Activated CD8-positive, alpha-beta memory T cell treated with anti-CD3 and anti-CD28 coated beads, Interleukin-2, amount 50 U/mL, for 48 hours (primary cell): ENCODE results near the gene DUOXA2.
"Not testable (repeated sequence)": the region's sequence is repeated elsewhere in the genome, so short reads cannot be mapped to it uniquely, and the experiment has no call there.

Source experiments
- DNase-seq: peaks from one replicate; pipeline ENCODE4 v3.0.0-alpha.2; 2020

The DUOXA2 gene

DNA sequence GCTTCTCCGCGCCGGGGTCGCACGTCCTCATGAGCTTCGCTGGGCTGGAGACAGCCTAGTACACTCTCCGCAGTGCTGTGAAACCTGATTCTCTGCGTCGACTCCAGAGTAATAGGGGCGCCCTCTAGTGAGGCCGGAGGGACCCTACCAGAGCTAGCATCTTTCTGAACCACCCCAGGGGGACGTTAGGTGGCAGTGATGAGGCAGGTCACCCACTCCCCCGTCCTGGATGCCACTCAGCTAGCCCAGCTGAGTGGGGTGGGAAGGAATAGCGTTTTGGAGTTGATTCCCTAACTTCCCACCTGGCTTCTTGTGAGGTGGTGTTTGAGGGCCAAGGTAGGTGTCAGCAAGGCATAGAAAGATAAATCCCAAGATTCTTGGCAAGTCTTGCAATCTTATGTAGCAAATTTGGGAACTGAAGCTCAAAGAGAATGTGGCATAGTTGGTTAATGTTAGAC, 4.0 kb downstream of the DUOXA2 start:
- peak; percentile 87 for DNase-seq

DNA sequence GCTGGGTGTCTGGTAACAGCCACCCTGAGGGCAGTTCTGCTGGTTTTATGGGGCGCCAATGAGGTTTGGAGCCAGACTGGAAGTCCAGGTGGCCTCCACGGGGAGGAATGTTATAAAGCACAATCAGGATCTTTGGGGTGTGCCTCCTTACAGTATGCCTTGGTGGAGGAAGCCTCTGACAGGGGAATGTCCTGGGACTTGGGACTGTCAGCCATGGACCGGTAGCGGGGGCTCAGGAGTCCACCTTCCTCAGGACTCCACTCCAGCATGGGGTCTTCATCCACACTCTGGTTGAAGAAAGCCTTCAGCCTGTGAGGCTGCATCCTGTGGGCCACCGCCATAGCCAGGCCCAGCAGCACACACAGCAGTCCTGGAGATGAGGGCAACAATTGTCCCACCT, 4.9 kb downstream of the DUOXA2 start:
- DNase-seq = no peak

DNA sequence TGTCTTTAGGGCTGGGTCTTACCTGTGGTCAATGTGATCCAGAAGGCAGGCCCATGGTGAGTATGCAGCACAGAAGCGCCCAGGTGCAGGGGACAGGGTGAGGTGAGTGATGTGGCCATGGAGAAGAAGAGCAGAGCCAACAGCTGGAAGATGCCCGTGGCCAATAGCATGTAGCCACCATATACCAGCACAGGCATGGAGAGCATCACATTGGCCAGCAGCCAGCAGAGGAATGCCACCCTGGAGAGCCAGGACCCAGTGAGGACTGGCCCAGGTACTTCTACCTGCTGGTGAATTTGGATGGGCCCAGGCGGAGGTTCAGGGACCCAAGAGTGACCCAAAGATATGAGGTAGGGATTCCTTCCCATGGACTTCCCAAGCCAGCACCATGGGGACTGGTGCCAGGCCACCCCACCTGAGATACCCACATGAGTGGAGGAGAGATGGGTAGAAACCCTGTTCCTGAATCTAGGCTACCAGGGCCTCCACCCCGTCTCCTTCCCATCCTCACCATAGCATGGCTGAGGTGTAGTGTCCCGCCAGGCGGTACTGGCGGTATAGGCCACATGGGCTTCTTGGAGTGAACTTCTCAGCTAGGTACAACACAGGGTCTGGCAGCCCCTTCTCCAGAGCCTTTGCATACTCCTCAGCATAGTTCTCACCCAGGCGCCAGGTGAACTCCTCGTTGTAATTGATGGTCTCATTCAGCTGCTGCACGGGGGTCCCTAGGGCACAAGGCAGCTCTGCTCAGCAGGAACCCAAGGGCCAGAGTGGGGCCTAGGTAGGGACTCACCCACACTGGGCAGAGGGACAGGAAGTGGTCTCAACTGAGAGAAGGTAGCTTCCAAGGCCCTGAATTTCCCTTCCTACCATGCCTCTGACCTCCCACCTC, 6.2 kb downstream of the DUOXA2 start:
- DNase-seq = no peak

DNA sequence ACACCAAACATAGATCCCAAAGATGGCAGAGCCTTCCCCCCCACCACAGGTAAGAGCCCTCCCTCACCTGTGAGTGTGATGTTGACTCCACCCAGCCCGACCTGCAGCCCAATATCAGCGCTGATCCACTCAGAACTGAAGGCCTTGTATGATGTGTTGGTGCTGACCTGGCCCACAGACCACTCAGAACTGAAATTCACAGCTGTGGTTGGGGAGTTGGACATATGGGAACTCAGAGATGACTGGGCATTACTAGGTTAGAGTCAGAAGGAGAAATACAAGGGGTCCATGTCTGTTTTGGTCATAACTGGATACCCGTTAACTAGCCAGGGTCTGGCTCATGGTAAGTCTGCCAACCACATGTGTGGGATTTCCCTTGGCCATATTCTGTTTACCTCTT, 6.9 kb downstream of the DUOXA2 start:
- no peak for DNase-seq

DNA sequence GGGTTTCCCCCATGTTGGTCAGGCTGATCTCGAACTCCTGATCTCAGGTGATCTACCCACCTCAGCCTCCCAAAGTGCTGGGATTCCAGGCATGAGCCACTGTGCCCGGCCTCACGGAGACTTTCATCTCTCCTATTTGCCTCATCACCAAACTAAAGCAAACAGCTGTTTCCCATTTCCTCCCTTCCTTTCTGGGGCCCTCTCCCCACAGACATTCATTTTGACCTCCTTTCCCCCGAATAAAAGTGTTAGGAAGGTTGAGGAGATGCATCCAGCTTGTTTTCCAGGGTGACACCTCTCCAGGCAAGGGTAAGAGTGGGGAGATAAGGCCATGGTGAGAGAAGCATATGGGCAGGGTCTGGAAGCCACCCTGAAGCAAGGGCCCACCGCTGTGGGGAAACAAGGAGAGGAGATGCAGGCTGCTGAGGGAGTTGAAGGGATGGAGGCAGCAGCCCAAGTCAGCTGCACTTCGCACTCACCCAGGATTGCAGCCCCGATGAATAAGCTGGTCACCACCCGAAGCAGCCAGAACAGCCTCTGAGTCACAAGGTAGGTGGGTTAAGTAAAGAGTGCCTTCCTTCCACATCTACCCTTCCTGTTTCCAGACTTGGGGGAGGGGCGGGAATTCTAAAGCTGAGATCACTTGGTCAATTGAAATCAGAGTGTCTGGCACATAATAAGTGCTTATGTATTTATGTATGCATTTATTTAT, 7.7 kb downstream of the DUOXA2 start:
- no peak for DNase-seq

DNA sequence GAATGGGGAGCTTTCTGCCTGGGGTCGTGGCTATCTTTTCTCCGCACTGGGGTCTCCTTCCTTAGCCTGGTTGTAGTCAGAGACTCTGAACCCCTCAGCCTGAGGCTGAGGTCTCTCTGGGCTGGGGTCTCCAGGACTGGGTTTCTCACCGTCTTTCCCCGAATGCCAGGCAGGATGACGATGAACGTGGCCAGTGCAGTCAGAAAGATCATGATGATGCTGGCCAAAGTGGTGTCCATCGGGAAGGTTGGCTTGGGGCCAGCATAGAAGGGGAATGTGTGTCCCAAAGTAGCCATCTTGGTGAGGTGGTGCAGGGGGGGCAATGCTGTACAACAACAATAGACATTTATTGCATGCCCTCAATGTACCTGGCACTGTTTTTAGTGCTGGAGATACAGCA, 8.6 kb downstream of the DUOXA2 start:
- DNase-seq = no peak

DNA sequence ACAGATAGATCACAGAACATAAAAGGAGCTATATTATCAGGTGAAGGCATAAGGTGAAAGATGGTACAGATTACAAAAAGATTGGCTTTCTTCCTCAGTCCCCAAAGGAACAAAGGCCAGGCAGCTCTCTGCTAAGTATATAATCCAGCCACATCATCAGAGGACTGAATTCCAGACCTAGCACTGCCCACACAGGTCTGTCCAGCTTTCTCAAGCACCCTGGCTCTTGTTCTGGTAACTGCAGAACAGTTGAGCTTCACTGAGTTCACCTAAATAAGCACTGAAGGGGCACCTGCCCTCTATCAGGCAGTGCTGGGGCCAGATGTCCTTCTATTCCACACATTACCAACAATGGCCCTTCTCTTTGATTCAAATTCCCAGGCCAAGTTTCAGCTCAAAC, 9.3 kb downstream of the DUOXA2 start:
- DNase-seq = no peak

DNA sequence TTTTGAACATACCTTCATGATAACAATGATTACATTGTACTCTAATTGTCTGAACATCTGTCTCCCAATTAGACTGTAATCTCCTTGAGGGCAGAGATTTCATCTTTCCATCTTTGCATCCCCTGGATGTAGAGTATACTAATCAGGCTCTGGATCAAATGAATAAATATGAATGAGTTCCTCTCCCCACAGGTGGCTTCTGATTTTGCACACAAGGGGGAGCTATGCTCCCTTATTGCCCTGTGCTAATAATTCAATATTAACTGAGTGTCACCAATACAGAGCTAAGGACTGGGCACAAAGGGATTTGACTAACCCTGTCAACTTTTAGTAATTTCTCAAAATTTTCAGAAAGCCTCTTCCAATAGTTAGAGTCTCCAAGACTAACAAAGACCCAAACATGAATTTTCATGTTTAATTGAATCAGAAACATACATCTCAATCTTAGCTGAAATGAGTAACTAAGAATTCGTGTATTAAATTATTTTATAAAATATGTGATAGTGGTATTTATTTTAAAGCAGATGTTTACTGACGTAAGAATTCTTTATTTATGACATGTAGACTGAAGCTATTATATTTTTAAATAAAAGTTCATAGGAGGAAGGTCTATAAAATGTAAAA, 12.5 kb downstream of the DUOXA2 start:
- DNase-seq = no peak

DNA sequence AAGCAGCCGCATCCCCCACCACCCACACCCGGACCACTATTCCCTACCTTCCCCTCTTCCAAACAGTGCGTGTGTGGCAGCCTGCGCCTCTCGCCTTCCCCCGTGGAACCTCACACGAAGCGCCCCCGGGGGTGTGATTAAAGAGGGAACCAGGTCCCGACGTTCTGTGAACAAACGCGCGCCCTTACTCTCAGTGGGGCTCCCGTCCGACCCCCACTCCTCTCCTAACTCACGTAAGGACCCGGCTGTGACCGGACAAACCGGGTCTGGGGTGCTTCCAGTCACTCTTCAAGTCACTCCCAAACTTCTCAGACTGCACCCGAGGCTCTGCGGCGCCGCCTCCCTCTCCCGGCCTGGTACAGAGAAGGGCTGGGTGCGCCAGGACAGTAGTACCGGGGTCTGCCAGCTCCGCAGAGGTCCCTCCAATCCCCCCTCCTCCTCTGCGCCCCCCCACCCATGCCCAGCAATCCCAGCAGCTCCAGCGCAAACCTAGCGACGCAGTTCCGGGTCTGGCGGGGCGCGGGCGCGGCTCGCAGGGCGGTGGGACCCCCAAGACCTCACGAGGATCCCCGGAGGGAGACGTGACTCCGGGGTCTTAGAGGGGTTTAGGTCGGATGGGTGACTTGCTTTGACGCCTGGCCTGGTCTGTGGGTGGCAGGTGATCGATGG, 15.0 kb downstream of the DUOXA2 start:
- DNase-seq = no peak

DNA sequence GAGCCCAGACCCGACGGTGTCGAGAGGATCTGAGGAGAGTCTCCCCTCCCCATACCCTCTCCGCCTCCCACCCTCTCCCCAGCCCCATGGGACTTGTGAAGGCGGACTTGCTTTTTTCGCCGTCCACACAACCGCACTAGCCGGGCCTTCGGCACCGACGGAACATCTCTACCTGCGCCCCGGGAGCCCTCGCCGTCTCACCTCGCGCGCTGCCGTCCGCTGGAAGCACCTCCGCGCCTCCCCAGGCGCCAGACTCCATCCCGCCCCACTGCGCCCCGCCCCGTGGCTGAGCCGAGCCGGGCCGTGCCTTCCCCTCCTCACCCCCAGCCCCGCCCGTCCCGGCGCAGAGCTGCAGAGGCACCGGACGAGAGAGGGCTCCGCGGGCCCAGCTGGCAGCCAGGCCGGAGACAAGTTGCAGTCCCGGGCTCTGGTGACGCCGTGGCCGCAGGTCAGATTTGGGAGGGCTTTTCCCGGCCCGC, 15.6 kb downstream of the DUOXA2 start, which contains the start of the genes DUOX1 and DUOXA1:
DUOX1 (plus strand) TSS at position 344 of the 479 bp plus-strand sequence. CDS start 1,973 bp downstream, outside the sequence.
DUOXA1 (minus strand) TSS at position 229 of the 479 bp plus-strand sequence. CDS start 6,865 bp downstream, outside the sequence.
- no peak for DNase-seq

DNA sequence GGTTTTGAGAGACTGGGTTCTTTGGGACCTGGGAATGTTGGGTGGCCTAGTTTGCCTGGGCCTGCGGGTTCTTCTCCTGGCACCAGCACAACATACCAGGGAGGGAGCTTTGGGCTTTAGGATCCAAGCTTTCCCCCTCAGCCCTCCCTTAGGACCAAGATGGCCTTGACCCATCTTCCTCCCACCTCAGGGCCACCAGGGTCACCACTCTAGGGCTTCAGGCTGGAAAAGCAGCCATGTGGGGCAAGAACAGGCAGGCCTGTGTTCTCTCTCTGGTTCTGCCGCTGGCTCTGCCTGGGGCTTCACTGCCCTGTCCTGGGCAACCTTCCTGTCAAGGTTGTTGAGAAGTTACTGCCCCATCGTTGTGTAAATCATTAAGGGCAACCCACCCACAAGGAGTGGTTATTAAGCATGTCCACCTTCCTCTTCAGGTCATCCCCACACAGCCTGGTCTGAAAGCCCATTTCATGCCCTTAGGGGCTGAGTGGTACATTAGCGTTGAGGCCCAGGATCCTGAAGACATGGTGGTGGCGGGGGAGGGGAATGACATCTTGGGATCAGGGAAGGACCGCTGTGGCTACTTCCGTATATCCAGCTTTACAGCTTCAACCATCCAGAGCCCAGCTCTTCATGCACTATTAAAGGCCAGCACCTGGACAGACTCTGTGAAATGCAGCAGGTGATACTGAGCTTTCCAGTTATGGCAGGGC, 16.3 kb downstream of the DUOXA2 start:
- DNase-seq = no peak

DNA sequence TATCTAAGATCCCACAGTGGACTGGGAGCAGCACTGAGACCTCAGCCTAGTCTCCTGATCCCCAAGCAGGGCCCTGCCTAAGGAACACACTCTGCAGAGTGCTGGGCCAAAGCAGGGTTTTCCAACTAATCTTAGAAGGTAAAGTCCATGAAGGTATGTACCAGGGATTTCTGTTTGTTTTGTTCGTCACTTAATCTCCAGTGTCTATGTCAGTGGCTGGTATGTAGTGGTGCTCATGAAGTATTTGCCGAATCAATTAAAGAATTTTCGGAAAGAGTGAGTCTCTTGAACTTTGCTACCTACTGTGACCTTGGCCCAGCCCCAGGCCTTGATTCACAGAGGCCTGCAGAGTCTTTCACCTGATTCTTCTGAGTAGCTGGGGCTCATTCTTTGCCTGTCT, 17.4 kb downstream of the DUOXA2 start:
- no peak for DNase-seq

DNA sequence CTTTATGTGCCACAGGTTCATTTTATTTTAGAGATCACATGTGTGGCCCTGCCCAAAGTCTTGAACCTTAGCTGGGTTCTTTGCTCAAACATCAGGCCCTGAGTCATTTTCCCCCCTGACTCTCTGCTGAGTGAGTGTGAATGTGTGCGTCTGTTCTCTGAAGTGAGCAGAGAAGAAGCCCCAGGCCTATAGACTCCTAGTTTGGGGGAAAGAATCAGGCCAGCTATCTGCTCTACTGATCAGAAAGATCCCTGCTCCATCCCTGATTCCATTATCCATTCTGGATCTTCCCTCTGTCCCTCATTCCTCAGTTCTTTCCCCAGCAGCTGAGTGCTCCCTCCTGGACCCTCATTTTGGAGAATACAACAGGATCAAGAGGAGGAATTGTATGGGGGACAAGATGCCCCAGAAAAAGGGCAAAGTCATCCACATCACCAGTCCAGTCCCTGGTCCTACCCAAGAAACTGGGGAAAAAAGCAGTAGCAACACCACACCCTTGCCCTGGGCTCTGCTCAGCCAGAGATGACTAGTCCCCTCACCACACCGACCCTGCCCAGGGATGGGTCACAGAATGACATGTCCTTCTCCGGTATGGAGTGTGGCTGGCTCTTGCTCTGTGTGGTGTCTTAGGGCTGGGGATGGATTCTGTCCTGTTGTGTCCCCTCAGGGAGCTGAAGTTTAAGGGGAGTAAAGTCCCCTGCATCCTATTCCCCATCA, 18.9 kb downstream of the DUOXA2 start:
- DNase-seq = no peak

DNA sequence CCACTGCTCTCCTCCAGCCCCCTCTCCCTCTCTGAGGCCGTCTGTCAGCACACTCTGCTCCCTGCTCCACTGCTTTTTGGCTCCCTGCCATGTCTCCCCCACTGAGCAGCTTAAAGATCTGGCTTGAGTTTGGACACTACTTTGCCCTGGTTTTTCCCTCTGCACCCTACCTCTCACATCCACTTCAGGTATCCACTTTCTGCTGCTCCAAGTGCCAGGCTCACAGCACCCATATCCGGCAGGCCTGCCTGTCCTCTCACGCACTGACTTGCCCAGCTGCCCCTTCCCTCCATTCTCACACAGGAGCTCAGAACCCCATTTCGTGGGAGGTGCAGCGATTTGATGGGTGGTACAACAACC, 19.4 kb downstream of the DUOXA2 start:
- no peak for DNase-seq

DNA sequence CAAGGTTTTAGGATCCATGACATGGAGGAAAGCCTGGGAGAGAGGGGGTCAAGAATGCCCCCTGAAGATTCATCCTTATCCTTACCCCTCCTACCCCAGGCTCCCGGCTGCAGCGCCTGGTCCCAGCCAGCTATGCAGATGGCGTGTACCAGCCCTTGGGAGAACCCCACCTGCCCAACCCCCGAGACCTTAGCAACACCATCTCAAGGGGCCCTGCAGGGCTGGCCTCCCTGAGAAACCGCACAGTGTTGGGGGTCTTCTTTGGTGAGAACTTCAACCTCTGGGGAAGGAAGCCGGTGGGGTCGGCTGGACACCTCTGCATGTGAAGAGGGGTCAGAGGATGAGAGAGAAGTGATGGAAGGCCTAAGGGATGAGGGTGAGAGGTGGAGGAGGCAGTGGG, 19.9 kb downstream of the DUOXA2 start:
- DNase-seq = no peak

DNA sequence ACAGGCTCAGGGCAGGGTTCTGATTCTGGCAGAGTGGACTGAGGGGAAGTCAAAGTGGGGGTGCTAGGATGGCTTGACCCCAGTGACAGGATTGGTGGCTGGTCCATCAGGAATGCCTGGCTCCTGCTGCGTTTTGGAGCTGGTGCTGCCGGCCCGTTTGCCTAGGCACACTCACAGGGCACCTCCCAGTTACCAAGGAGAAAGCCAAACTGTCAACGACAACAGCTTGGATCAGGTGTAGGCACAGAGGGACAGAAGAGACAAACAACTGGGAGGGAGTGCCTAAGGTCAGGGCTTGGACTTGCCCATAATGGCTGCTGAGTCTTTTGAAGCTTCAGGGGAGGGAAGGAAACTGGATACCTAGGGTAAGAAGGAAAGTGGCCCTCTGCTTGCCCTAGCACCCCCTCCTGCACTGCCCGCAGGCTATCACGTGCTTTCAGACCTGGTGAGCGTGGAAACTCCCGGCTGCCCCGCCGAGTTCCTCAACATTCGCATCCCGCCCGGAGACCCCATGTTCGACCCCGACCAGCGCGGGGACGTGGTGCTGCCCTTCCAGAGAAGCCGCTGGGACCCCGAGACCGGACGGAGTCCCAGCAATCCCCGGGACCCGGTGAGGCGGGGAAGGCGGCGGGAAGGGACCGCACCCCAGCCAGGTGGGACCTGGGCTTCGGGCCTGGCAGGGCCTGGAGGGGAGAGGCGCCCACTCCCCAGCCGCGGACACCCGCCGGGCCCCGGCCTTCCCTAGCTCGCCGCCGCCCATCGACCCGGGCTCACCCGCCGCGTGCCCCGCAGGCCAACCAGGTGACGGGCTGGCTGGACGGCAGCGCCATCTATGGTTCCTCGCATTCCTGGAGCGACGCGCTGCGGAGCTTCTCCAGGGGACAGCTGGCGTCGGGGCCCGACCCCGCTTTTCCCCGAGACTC, 20.8 kb downstream of the DUOXA2 start:
- DNase-seq = no peak

DNA sequence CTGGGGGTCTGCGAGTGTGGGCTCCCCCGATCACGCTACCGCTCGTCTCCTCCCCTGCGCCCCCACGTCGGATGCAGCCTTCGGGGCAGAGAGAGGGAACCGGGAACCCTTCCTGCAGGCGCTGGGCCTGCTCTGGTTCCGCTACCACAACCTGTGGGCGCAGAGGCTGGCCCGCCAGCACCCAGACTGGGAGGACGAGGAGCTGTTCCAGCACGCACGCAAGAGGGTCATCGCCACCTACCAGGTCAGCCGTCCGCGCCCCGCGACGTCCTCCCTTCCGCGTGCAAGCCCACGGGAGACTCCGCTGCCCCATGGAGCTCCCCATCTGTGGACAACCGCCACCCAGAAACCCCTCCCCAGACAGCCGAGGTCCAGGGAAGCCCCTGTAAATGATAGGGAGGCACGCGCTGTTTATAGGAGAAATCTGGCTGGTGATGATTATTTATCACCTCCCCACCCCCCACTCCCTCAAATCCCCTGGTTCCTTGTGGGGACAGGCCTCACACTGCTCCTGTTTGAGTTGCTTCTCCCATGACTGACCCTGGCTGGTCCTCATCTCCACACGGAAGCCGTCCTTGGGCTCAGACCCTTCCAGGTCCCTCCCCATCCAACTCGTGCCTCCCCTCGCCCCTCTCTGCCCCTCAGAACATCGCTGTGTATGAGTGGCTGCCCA, 21.7 kb downstream of the DUOXA2 start:
- DNase-seq = not testable (repeated sequence)

DNA sequence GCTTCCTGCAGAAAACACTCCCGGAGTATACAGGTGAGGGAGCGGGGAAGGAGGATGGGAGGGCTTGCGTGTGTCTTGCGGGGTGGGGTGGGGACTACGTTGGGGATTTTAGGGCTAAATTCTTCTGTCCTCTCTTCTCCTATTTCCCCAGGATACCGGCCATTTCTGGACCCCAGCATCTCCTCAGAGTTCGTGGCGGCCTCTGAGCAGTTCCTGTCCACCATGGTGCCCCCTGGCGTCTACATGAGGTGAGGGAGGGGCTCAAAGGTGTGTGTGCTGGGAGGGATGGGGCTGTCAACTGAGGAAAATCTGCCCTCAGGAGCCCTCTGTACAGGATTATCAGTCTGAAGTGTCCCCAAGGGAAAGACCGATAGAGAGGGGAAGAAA, 22.2 kb downstream of the DUOXA2 start:
- DNase-seq = no peak

DNA sequence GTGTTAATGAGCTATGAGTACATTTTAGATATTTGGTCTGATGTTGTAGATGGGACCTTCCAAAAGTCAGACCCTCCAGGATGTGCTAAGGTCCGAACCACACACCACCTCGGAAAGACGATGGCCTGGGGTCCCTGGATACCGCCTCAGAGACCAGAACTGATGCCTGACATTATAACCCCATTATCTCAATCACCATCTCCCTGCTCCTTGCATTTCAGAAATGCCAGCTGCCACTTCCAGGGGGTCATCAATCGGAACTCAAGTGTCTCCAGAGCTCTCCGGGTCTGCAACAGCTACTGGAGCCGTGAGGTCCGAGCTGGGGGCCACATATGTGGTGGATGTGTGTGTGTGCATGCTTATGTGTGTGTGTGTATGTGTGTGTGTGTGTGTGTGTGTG, 23.6 kb downstream of the DUOXA2 start:
- DNase-seq = no peak
